ENCODE measurements around the gene CACNA2D3. TPM values are rescaled to one million over a fixed set of nuclear protein-coding genes. Genes with fewer than 3 reads are reported as not detected.

Gene CACNA2D3
- total and polyA plus RNA-seq, 4 donors: 0.06 to 0.37 (median 0.08) TPM; not detected in 1

DNA sequence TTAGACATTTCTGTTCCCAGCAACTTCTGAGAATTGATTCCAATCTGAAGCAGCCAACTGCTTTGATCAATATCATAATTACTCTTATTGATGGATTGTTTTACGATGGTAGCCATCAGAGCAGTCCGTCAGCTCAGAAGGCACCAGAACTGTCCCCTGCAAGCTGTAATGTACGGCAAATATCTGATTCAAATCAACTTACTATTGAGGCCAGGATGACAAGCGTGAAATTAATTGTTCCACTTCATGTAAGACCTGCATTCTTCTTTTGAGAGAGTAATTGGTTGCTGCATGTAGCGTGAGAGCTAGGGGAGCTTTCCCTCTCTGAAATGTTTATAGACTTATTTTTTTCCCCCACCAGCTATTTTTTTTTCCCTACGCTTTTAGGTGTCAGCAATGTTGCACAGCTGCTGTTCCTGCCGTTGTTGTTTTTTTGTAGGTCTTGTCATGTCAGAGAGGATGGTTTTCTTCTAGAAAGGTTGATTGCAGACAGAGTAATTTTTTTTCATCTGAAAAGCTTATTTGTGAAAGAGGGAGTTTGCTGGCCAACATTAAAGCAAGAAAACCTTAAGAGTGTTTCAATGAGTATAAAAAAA, 134.9 kb downstream of the CACNA2D3 start:
- Histone ChIP-seq H3K4me1 (ENCODE audit: control insufficient read depth in 4 of 4, insufficient read depth in 4 of 4, low read length in 3 of 4) (no peaks in the 10 kb centered on the region), H3K9me3 (ENCODE audit: control insufficient read depth in 4 of 4, low read length in 3 of 4) (no peaks in the 10 kb centered on the region), H3K36me3 (ENCODE audit: control insufficient read depth in 4 of 4, insufficient read depth in 3 of 4, low read depth in 1 of 4, low read length in 3 of 4) (no peaks in the 10 kb centered on the region), H3K4me3 (ENCODE audit: low read depth in 1 of 3, low read length in 3 of 3) (no peak overlapping the region), H3K27me3 (ENCODE audit: control insufficient read depth in 4 of 4, insufficient read depth in 4 of 4, low read length in 3 of 4) (peaks cover 0 to 15% (median 0%) of the 10 kb centered on the region in 4 donors), H3K9ac (ENCODE audit: low read depth in 1 of 2, low read length in 2 of 2) (no peak overlapping the region), H3K27ac (ENCODE audit: low read depth in 1 of 2, low read length in 2 of 2) (no peak overlapping the region)
- DNase-seq (ENCODE audit: low spot score): no peak
- TF ChIP-seq, protein P1, sequence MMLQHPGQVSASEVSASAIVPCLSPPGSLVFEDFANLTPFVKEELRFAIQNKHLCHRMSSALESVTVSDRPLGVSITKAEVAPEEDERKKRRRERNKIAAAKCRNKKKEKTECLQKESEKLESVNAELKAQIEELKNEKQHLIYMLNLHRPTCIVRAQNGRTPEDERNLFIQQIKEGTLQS (IDR thresholded peaks at IDR 0.05): no peak
- no peak for TF ChIP-seq TAF1 (conservative IDR thresholded peaks at IDR 0.05)
- TF ChIP-seq JUND (IDR thresholded peaks at IDR 0.05): no peak
- TF ChIP-seq NR2F2 (IDR thresholded peaks at IDR 0.05): no peak
- TF ChIP-seq RXRA (IDR thresholded peaks at IDR 0.05): no peak
- 85% methylated on average over 7 of the region's 7 CpGs for WGBS

DNA sequence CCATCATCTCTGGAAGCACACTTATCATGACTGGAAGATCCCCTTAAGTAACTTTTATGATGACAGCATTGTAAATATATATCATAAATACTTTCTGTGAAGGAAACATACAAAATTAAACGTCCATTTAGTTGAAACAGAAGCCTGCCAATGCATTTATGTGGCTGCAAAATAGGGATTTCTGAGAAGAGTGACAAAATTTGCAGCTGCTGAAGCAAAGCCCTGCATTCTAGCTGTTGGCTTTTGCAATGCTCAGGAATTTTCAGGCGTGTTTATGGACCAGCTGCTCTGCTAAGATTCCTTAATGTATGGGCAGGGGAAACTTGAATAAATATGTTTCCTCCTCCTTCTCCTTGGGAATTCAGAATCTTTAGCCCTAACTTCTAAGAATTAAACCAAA, 137.3 kb downstream of the CACNA2D3 start:
- H3K9ac ChIP-seq (ENCODE audit: low read depth in 1 of 2, low read length in 2 of 2): no peak overlapping the region
- TF ChIP-seq YY1 (IDR thresholded peaks at IDR 0.05) (no peak), JUND (IDR thresholded peaks at IDR 0.05) (no peak), HNF4A (conservative IDR thresholded peaks at IDR 0.05) (no peak), SP1 (IDR thresholded peaks at IDR 0.05) (no peak), TAF1 (conservative IDR thresholded peaks at IDR 0.05) (no peak), EGR1 (IDR thresholded peaks at IDR 0.05; ENCODE audit: low read depth in 2 of 2) (no peak), GABPA (IDR thresholded peaks at IDR 0.05 in 1 of 2, conservative IDR thresholded peaks at IDR 0.05 in 1 of 2) (no peak), RAD21 (IDR thresholded peaks at IDR 0.05) (no peak), NR2F2 (IDR thresholded peaks at IDR 0.05) (no peak)
- DNase-seq (ENCODE audit: low spot score): no peak
- H3K36me3 ChIP-seq (ENCODE audit: control insufficient read depth in 4 of 4, insufficient read depth in 3 of 4, low read depth in 1 of 4, low read length in 3 of 4): no peaks in the 10 kb centered on the region
- no peak overlapping the region for H3K27ac ChIP-seq (ENCODE audit: low read depth in 1 of 2, low read length in 2 of 2)
- no peaks in the 10 kb centered on the region for H3K9me3 ChIP-seq (ENCODE audit: control insufficient read depth in 4 of 4, low read length in 3 of 4)
- H3K27me3 ChIP-seq (ENCODE audit: control insufficient read depth in 4 of 4, insufficient read depth in 4 of 4, low read length in 3 of 4): peaks cover 0 to 15% (median under 1%) of the 10 kb centered on the region in 4 donors
- H3K4me3 ChIP-seq (ENCODE audit: low read depth in 1 of 3, low read length in 3 of 3): no peak overlapping the region
- 63% methylated on average over 2 of the region's 2 CpGs for WGBS
- H3K4me1 ChIP-seq (ENCODE audit: control insufficient read depth in 4 of 4, insufficient read depth in 4 of 4, low read length in 3 of 4): no peaks in the 10 kb centered on the region

DNA sequence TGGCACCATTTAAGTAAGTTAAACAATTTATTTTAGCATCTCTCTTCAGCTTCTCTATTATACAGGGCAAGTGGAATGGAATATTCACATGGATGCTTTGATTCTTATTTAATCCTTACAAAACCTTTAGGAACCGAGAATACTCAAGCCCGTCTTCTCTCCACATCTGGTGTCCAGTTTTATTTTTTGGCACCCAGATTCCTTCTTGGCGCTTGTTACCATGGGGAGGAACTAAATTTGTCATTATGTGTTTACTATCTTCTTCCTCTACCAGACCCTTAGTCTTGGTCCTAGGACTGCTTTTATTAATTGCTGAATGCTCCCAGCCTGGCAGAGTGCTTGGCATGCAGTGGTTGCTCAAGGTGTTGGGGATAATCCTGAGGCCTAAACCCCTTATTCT, 138.8 kb downstream of the CACNA2D3 start:
- no peak overlapping the region for H3K4me3 ChIP-seq (ENCODE audit: low read depth in 1 of 3, low read length in 3 of 3)
- DNase-seq (ENCODE audit: low spot score): no peak
- WGBS: 87% methylated on average over 3 of the region's 3 CpGs

More for the DNA sequence above, 138.8 kb downstream of the CACNA2D3 start:
- TF ChIP-seq TAF1 (conservative IDR thresholded peaks at IDR 0.05) (no peak), RXRA (IDR thresholded peaks at IDR 0.05) (no peak), HNF4A (conservative IDR thresholded peaks at IDR 0.05) (no peak), CTCF (IDR thresholded peaks at IDR 0.05; ENCODE audit: low read depth, low read length, missing input control) (no peak), FOXA1 (IDR thresholded peaks at IDR 0.05) (no peak), NR2F2 (IDR thresholded peaks at IDR 0.05) (no peak), RAD21 (IDR thresholded peaks at IDR 0.05) (no peak), JUND (IDR thresholded peaks at IDR 0.05) (no peak)
- TF ChIP-seq, protein P1 (IDR thresholded peaks at IDR 0.05): no peak
- TF ChIP-seq, protein P2, sequence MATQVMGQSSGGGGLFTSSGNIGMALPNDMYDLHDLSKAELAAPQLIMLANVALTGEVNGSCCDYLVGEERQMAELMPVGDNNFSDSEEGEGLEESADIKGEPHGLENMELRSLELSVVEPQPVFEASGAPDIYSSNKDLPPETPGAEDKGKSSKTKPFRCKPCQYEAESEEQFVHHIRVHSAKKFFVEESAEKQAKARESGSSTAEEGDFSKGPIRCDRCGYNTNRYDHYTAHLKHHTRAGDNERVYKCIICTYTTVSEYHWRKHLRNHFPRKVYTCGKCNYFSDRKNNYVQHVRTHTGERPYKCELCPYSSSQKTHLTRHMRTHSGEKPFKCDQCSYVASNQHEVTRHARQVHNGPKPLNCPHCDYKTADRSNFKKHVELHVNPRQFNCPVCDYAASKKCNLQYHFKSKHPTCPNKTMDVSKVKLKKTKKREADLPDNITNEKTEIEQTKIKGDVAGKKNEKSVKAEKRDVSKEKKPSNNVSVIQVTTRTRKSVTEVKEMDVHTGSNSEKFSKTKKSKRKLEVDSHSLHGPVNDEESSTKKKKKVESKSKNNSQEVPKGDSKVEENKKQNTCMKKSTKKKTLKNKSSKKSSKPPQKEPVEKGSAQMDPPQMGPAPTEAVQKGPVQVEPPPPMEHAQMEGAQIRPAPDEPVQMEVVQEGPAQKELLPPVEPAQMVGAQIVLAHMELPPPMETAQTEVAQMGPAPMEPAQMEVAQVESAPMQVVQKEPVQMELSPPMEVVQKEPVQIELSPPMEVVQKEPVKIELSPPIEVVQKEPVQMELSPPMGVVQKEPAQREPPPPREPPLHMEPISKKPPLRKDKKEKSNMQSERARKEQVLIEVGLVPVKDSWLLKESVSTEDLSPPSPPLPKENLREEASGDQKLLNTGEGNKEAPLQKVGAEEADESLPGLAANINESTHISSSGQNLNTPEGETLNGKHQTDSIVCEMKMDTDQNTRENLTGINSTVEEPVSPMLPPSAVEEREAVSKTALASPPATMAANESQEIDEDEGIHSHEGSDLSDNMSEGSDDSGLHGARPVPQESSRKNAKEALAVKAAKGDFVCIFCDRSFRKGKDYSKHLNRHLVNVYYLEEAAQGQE (IDR thresholded peaks at IDR 0.05): no peak
- no peak overlapping the region for H3K9ac ChIP-seq (ENCODE audit: low read depth in 1 of 2, low read length in 2 of 2)
- H3K4me1 ChIP-seq (ENCODE audit: control insufficient read depth in 4 of 4, insufficient read depth in 4 of 4, low read length in 3 of 4): no peaks in the 10 kb centered on the region
- peaks cover 0 to 13% (median under 1%) of the 10 kb centered on the region in 4 donors for H3K27me3 ChIP-seq (ENCODE audit: control insufficient read depth in 4 of 4, insufficient read depth in 4 of 4, low read length in 3 of 4)
- no peak overlapping the region for H3K27ac ChIP-seq (ENCODE audit: low read depth in 1 of 2, low read length in 2 of 2)
- H3K9me3 ChIP-seq (ENCODE audit: control insufficient read depth in 4 of 4, low read length in 3 of 4): no peaks in the 10 kb centered on the region
- no peaks in the 10 kb centered on the region for H3K36me3 ChIP-seq (ENCODE audit: control insufficient read depth in 4 of 4, insufficient read depth in 3 of 4, low read depth in 1 of 4, low read length in 3 of 4)
